ENCODE measurements around the gene ARHGEF6.

ARHGEF6 gene

DNA sequence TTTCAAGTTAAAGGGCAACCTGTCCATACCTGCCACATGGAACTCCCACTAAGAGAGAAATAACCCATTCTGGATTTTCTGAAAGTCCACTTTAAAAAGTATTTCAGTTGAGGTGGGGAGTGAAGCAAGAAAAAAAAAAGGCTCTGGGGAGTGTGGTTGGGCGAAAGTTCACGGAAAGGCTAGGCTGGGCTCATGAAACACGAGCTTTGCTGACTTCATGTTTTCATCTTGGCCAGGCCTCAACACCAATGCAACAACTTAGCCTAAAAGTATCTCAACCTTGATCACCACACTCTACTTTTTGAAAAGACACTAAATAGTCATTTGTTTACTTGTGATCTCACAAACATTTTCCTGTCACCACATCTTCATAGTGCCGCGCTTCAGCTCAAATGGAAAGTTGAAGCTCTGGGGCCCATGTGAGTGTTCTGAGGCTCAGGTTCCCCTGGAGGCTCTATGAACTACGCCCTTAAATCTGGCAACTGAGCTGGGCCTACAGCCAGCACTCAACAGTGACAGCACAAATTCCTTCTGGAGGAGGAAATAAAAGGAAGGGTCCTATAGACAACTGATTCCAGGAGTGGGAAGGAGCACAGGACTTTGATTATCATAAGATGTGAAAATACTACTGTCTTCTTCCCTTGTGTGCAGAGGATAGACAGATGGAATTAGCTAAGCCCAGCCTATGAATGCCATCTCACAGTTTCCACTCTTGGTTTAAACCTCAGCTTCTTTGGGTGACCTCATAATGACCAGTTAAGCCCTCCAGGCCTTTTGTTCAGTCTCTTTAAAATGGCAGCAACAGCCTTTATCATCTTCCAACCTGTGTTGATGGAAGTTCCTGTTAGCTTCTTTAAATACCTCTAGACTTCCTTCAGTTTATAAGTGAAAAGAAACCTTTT lies 127.7 kb downstream of the ARHGEF6 start:
- TF ChIP-seq, protein P1, sequence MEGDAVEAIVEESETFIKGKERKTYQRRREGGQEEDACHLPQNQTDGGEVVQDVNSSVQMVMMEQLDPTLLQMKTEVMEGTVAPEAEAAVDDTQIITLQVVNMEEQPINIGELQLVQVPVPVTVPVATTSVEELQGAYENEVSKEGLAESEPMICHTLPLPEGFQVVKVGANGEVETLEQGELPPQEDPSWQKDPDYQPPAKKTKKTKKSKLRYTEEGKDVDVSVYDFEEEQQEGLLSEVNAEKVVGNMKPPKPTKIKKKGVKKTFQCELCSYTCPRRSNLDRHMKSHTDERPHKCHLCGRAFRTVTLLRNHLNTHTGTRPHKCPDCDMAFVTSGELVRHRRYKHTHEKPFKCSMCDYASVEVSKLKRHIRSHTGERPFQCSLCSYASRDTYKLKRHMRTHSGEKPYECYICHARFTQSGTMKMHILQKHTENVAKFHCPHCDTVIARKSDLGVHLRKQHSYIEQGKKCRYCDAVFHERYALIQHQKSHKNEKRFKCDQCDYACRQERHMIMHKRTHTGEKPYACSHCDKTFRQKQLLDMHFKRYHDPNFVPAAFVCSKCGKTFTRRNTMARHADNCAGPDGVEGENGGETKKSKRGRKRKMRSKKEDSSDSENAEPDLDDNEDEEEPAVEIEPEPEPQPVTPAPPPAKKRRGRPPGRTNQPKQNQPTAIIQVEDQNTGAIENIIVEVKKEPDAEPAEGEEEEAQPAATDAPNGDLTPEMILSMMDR (IDR thresholded peaks at IDR 0.05; ENCODE audit: insufficient read depth, low read depth, low read length, missing control alignments), result no peak
- H3K4me3 ChIP-seq (ENCODE audit: low read depth, low read length), result no peak overlapping the region
- peak; percentile 14 for DNase-seq (ENCODE audit: low read depth)

GRCh38 chrX:136650811-136651210 lies 129.9 kb downstream of the ARHGEF6 start:
- TF ChIP-seq, protein P1 (IDR thresholded peaks at IDR 0.05; ENCODE audit: insufficient read depth, low read depth, low read length, missing control alignments), result no peak
- no peak overlapping the region for H3K4me3 ChIP-seq (ENCODE audit: low read depth, low read length)

GRCh38 chrX:136647677-136648360 lies 132.9 kb downstream of the ARHGEF6 start, which contains the start of gene CD40LG:
Gene CD40LG, plus strand, starts transcription at chrX:136648158. Its CDS starts 91 bp downstream, at chrX:136648249.
- H3K4me3 ChIP-seq (ENCODE audit: low read depth, low read length), result no peak within 1 kb of the TSS
- TF ChIP-seq, protein P1 (IDR thresholded peaks at IDR 0.05; ENCODE audit: insufficient read depth, low read depth, low read length, missing control alignments), result no peak
- no peak for DNase-seq (ENCODE audit: low read depth)

More at GRCh38 chrX:136650811-136651210, 129.9 kb downstream of the ARHGEF6 start:
- DNase-seq (ENCODE audit: low read depth), result no peak

GRCh38 chrX:136646602-136647239 lies 134.0 kb downstream of the ARHGEF6 start:
- TF ChIP-seq, protein P1 (IDR thresholded peaks at IDR 0.05; ENCODE audit: insufficient read depth, low read depth, low read length, missing control alignments), result no peak
- no peak for DNase-seq (ENCODE audit: low read depth)
- no peak overlapping the region for H3K4me3 ChIP-seq (ENCODE audit: low read depth, low read length)

DNA sequence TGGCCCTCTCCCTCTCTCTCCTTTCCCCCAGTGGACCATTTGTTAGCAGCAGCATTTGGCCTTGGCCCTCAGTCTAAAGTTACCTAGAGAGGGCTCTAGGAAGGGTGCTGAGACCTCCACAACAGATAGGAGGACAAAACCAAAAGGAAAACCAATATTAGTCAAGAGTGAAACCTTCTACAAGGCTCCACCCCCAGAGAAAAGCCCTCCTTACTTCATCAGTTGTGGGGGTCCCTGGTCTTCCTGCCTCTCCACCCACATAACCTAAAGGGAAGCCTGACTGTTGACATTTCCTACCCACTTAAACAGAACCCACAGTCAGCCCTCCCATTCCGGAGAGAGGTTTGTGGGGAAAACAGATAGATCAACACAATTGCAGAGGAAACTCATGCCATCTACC lies 137.5 kb downstream of the ARHGEF6 start:
- TF ChIP-seq, protein P1 (IDR thresholded peaks at IDR 0.05; ENCODE audit: insufficient read depth, low read depth, low read length, missing control alignments), result no peak
- H3K4me3 ChIP-seq (ENCODE audit: low read depth, low read length), result no peak overlapping the region
- no peak for DNase-seq (ENCODE audit: low read depth)

DNA sequence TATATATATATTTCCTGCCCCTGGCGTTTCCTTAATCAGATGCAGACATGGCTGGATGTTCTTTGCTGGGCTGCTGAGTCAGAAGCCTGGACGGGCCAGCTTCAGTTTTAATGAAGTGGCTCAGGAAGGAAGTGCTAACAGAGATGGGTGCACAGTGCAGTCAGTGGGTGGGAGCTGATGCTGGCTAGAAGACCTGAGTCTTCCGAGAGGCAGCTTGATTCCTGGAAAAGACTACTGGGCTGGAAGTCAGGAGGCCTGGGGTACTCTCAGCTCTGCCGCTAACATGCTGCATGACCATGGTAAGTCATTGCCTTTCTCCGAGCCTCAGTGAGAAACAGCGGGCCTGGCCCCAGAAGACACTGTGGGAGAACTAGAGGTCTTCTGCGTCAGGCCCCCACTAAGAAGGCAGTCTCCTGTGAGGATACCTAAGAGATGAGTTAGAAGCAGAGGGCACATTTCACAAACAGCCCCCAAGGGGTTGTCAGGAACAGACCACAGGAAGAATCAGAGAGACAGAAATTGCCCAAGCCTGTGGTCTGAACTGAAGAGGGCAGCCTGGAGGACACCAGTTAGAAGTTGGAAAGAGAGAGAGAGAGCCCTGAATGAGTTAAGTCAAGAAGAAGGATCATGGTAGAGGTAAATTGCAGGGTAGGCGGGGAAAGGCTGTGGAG lies 141.1 kb downstream of the ARHGEF6 start:
- no peak for DNase-seq (ENCODE audit: low read depth)
- TF ChIP-seq, protein P1 (IDR thresholded peaks at IDR 0.05; ENCODE audit: insufficient read depth, low read depth, low read length, missing control alignments), result no peak
- no peak overlapping the region for H3K4me3 ChIP-seq (ENCODE audit: low read depth, low read length)
